ENCODE measurements around the gene EMC8.

Gene EMC8

GRCh38 chr16:85835956-85836705 is 36.8 kb upstream of the EMC8 start:
- in situ Hi-C loops (cut with MboI; ENCODE audit: low sequenced_read_pairs): no loop called here

DNA sequence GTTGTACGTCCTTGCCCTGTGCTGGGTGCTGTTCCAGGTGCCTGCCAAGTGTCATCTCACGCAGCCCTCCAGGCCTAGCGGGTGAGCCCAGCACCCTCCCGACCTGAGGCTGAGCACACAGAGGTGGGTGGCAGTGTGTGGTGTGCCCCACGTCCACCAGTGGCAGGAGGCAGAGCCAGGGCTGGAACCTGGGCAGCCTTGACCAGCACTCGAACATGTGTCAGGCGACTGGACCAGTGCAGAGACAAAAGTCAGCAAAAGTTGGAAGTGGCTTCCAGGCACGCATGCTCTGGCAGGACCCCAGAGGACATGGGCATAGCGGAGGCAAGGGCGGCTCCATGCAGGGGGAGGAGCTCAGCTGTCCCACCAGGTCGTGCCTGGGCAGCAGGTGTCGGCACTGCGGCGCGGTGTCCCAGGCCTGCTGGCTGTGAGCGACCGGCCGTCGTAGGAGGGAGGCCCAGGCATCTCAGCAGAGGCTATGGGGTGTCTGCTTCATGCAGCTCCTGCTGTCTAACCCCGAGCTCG is 35.9 kb upstream of the EMC8 start:
- in situ Hi-C loops (cut with MboI; ENCODE audit: low sequenced_read_pairs): no loop called here

- in situ Hi-C loops (cut with MboI; ENCODE audit: low sequenced_read_pairs): no loop called here
Observed at GRCh38 chr16:85834741-85835140, 35.4 kb upstream of the EMC8 start.

- in situ Hi-C loops (cut with MboI; ENCODE audit: low sequenced_read_pairs): no loop called here
Observed at GRCh38 chr16:85833219-85833920, 34.0 kb upstream of the EMC8 start.

- in situ Hi-C loops (cut with MboI; ENCODE audit: low sequenced_read_pairs): no loop called here
Observed at GRCh38 chr16:85832570-85833218, 33.4 kb upstream of the EMC8 start.

DNA sequence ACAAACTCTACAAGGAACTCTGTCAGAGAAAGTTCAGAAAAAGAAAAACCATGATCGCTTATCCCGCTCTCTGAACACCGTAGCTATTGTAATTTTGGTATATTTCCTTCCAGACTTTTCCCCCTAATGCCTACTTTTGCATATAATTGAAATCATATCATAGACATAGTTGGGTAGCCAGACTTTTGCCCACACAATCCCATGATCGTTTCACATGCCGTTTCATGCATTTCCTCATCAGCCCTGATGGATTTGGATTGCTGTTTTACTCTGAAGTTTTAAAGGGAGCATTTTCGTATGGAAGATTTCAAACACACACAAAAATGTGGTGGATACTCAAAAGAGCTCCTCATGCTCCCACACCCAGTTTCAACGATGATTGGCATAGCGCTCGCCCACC is 31.5 kb upstream of the EMC8 start:
- in situ Hi-C loops (cut with MboI; ENCODE audit: low sequenced_read_pairs): no loop called here

DNA sequence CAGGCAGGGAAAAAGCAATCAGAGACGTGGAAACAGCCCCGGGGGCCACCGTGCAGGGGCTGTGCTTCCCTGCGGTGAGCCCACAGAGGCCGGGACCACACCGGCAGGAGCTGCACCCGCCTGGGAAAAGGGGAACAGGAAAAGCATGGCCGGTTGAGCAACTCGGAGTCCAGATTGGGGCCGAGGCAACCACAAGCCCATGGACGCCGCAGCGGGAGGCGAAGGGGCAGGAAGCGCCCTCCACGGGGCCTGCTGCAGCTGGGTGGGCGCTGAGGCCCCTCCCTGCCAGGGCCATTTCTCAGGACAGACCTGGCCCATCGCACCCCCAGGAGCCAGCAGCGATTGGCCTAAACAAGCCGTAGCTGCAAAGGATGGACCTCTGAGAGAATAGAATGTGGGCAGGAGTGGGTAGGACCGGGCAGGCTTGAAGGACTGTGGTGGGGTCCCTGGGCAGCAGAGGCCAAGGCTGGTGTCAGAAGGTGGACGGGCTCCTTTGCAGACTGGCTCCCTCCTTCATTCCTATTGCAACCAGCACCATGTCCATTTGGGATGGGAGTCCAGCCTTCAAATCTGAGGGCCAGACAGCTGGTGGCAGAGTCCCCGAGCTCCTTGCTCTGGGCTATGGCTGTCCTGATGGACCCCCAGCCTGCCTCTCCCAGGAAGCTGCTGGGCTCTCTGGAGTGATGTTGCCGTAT is 30.6 kb upstream of the EMC8 start:
- in situ Hi-C loops (cut with MboI; ENCODE audit: low sequenced_read_pairs): loop anchor here (10.0 kb wide), 1 partner anchor 155 kb away; no protein-coding TSS in a partner anchor

- in situ Hi-C loops (cut with MboI; ENCODE audit: low sequenced_read_pairs): loop anchor here (10.0 kb wide), 1 partner anchor 156 kb away; no protein-coding TSS in a partner anchor
Observed at GRCh38 chr16:85829171-85829719, 29.9 kb upstream of the EMC8 start.

GRCh38 chr16:85828166-85828565 is 28.8 kb upstream of the EMC8 start:
- in situ Hi-C loops (cut with MboI; ENCODE audit: low sequenced_read_pairs): loop anchor here (10.0 kb wide), 1 partner anchor 157 kb away; no protein-coding TSS in a partner anchor

GRCh38 chr16:85826686-85827247 is 27.4 kb upstream of the EMC8 start:
- in situ Hi-C loops (cut with MboI; ENCODE audit: low sequenced_read_pairs): loop anchor here (10.0 kb wide), 1 partner anchor 158 kb away; no protein-coding TSS in a partner anchor

DNA sequence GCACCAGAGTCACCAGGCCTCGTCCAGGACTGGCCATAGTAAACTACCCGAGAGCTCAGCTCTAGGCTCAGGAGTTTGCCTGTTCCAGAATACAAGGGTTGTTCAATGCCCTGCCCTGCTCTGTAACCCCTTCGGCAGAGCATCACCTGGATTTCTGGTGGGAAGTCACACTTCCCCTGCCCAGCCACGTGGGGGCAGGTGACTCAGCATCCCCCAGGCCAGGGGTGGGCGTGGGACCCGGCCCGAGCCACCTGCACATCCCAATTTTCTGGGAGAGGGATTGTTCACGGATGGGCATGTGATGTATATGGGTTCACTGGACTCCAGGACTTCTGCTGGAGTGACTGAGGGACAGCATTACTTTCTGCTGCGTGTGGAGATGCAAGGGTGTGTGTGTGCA is 26.0 kb upstream of the EMC8 start:
- in situ Hi-C loops (cut with MboI; ENCODE audit: low sequenced_read_pairs): loop anchor here (10.0 kb wide), 1 partner anchor 159 kb away; no protein-coding TSS in a partner anchor

DNA sequence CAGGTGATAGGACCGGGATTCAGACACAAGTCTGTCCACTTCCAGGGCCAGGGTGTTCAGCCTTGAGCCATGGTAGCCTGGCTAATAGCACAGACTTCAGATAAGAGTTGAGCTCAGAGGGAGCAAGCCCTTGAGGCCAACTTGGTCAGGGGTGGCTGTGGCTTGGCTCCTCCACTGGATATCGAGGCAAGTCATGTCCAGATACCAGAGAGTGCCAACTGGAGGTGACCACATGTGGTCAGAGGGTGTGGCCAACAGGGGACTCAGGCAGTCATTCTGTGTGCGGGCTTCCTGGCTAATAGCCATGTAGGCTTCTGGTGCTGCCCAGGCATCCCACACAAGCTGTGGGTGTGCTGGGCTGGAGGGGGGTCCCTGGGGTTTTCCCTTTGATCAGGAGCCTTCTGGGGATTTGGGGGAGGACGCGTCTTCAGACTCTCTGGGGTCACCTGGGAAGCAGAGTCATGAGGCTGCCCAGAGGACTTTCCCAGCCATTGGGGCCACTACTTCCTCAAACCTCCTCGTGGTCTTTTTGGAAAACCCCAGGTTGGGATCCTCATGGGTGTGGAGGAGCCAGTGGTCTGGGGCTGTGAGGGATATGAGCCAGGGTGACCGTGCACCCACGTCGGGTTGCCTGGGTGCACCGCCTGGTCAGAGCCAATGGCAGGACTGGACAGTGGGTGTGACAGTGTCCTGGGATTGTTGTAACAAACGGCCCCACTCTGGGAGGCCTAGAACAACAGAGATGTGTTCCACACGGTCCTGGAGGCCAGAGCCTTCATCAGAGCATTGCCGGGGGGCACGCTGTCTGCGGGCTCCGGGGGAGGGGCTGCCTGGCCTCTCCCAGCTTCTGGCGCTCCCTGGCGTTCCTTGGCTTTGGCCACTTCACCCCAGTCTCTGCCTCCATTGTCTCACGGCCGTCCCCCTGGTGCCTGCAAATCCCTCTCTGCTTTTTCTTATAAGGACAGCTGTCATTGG is 25.1 kb upstream of the EMC8 start:
- in situ Hi-C loops (cut with MboI; ENCODE audit: low sequenced_read_pairs): loop anchor here (10.0 to 25.0 kb wide), 2 partner anchors 160 to 688 kb away; partner anchors contain the start of gene FOXF1

DNA sequence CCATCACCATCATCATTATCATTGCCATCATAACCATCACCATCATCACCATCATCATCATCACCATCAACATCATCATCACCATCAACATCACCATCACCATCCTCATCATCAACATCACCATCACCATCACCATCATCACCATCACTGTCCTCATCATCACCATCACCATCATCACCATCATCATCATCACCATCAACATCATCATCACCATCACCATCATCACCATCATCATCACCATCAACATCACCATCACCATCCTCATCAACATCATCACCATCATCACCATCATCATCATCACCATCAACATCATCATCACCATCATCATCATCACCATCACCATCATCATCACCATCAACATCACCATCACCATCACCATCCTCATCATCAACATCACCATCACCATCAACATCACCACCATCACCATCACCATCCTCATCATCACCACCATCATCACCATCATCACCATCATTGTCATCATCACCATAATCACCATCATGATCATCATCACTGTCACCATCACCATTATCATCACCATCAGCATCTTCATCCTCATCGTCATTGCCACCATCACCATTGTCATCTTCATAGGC is 24.1 kb upstream of the EMC8 start:
- in situ Hi-C loops (cut with MboI; ENCODE audit: low sequenced_read_pairs): loop anchor here (10.0 to 25.0 kb wide), 2 partner anchors 161 to 689 kb away; partner anchors contain the start of gene FOXF1

- in situ Hi-C loops (cut with MboI; ENCODE audit: low sequenced_read_pairs): loop anchor here (10.0 to 25.0 kb wide), 2 partner anchors 163 to 690 kb away; partner anchors contain the start of gene FOXF1
Observed at GRCh38 chr16:85822145-85822544, 22.8 kb upstream of the EMC8 start.

- in situ Hi-C loops (cut with MboI; ENCODE audit: low sequenced_read_pairs): loop anchor here (10.0 to 25.0 kb wide), 2 partner anchors 163 to 691 kb away; partner anchors contain the start of gene FOXF1
Observed at GRCh38 chr16:85821390-85822135, 22.2 kb upstream of the EMC8 start.

GRCh38 chr16:85820604-85821372 is 21.4 kb upstream of the EMC8 start:
- in situ Hi-C loops (cut with MboI; ENCODE audit: low sequenced_read_pairs): loop anchor here (10.0 to 25.0 kb wide), 2 partner anchors 164 to 692 kb away; partner anchors contain the start of gene FOXF1
